Measurements from ENCODE around the gene MNT.

DNA sequence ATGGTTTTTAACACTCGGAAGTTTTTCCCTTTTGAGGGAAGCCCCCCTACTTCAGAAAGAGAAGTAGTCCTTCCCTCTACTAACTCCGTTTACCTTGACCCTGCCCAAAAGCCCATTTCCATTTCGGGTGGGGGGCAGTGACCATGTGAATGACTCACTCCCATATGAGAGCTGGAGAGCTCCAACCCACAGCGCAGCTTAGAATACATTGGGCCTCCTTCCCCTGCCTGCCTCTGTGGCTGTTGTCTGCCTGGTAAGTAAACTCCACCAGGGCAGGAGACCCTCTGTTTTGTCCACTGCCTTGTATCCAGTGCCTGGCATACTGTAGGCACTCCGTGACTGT is 62.6 kb downstream of the MNT start:
- TF ChIP-seq, protein P1, sequence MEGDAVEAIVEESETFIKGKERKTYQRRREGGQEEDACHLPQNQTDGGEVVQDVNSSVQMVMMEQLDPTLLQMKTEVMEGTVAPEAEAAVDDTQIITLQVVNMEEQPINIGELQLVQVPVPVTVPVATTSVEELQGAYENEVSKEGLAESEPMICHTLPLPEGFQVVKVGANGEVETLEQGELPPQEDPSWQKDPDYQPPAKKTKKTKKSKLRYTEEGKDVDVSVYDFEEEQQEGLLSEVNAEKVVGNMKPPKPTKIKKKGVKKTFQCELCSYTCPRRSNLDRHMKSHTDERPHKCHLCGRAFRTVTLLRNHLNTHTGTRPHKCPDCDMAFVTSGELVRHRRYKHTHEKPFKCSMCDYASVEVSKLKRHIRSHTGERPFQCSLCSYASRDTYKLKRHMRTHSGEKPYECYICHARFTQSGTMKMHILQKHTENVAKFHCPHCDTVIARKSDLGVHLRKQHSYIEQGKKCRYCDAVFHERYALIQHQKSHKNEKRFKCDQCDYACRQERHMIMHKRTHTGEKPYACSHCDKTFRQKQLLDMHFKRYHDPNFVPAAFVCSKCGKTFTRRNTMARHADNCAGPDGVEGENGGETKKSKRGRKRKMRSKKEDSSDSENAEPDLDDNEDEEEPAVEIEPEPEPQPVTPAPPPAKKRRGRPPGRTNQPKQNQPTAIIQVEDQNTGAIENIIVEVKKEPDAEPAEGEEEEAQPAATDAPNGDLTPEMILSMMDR (IDR thresholded peaks at IDR 0.05) = no peak
- TF ChIP-seq RAD21 (conservative IDR thresholded peaks at IDR 0.05 in 1 of 2, IDR thresholded peaks at IDR 0.05 in 1 of 2) (no peak), NFE2L2 (conservative IDR thresholded peaks at IDR 0.05; ENCODE audit: low read length) (no peak), MAX (IDR thresholded peaks at IDR 0.05) (no peak), POLR2A (IDR thresholded peaks at IDR 0.05; ENCODE audit: low read length) (no peak), ESRRA (IDR thresholded peaks at IDR 0.05; ENCODE audit: borderline replicate concordance, low read length) (no peak)
- TF ChIP-seq, protein P2, sequence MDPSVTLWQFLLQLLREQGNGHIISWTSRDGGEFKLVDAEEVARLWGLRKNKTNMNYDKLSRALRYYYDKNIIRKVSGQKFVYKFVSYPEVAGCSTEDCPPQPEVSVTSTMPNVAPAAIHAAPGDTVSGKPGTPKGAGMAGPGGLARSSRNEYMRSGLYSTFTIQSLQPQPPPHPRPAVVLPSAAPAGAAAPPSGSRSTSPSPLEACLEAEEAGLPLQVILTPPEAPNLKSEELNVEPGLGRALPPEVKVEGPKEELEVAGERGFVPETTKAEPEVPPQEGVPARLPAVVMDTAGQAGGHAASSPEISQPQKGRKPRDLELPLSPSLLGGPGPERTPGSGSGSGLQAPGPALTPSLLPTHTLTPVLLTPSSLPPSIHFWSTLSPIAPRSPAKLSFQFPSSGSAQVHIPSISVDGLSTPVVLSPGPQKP (IDR thresholded peaks at IDR 0.05; ENCODE audit: low read depth, low read length) = no peak
